ENCODE data around the gene PLXNA2. TPM values are rescaled to one million over a fixed set of nuclear protein-coding genes. Genes with fewer than 3 reads are reported as not detected.

PLXNA2 gene
- total and polyA plus RNA-seq, 2 of the 13 experiments (the other 11 are each of a cell fraction or from before 2014, with no cell fraction given) = 1.1 to 2.1 TPM

- TF ChIP-seq, protein P1, sequence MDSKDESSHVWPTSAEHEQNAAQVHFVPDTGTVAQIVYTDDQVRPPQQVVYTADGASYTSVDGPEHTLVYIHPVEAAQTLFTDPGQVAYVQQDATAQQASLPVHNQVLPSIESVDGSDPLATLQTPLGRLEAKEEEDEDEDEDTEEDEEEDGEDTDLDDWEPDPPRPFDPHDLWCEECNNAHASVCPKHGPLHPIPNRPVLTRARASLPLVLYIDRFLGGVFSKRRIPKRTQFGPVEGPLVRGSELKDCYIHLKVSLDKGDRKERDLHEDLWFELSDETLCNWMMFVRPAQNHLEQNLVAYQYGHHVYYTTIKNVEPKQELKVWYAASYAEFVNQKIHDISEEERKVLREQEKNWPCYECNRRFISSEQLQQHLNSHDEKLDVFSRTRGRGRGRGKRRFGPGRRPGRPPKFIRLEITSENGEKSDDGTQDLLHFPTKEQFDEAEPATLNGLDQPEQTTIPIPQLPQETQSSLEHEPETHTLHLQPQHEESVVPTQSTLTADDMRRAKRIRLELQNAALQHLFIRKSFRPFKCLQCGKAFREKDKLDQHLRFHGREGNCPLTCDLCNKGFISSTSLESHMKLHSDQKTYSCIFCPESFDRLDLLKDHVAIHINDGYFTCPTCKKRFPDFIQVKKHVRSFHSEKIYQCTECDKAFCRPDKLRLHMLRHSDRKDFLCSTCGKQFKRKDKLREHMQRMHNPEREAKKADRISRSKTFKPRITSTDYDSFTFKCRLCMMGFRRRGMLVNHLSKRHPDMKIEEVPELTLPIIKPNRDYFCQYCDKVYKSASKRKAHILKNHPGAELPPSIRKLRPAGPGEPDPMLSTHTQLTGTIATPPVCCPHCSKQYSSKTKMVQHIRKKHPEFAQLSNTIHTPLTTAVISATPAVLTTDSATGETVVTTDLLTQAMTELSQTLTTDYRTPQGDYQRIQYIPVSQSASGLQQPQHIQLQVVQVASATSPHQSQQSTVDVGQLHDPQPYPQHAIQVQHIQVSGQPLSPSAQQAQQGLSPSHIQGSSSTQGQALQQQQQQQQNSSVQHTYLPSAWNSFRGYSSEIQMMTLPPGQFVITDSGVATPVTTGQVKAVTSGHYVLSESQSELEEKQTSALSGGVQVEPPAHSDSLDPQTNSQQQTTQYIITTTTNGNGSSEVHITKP (CRISPR knock-in tag; IDR thresholded peaks at IDR 0.05; ENCODE audit: low read depth) = no peak
- TF ChIP-seq, protein P2, sequence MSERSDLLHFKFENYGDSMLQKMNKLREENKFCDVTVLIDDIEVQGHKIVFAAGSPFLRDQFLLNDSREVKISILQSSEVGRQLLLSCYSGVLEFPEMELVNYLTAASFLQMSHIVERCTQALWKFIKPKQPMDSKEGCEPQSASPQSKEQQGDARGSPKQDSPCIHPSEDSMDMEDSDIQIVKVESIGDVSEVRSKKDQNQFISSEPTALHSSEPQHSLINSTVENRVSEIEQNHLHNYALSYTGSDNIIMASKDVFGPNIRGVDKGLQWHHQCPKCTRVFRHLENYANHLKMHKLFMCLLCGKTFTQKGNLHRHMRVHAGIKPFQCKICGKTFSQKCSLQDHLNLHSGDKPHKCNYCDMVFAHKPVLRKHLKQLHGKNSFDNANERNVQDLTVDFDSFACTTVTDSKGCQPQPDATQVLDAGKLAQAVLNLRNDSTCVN (CRISPR knock-in tag; IDR thresholded peaks at IDR 0.05; ENCODE audit: borderline replicate concordance) = no peak
- TF ChIP-seq SYNCRIP (IDR thresholded peaks at IDR 0.05; ENCODE audit: insufficient read depth, low read depth, low read length) = no peak
- TF ChIP-seq ISL2 (CRISPR knock-in tag; IDR thresholded peaks at IDR 0.05) = no peak
- no peak for TF ChIP-seq RNF2 (conservative IDR thresholded peaks at IDR 0.05; ENCODE audit: low read depth)
- TF ChIP-seq MBD4 (IDR thresholded peaks at IDR 0.05; ENCODE audit: borderline replicate concordance, low read length) = no peak
- TF ChIP-seq ZBTB2 (CRISPR knock-in tag; IDR thresholded peaks at IDR 0.05; ENCODE audit: low read depth) = no peak
- no peak for TF ChIP-seq PBX2 (CRISPR knock-in tag; IDR thresholded peaks at IDR 0.05)
- TF ChIP-seq ZNF644 (CRISPR knock-in tag; IDR thresholded peaks at IDR 0.05; ENCODE audit: low read depth) = no peak
- TF ChIP-seq BHLHE40 (IDR thresholded peaks at IDR 0.05; ENCODE audit: low read length) = no peak
Measured at GRCh38 chr1:208004851-208005250, 239.3 kb downstream of the PLXNA2 start (continued).

All from HepG2 (cell line).